HG02642 (cell line): ENCODE data around the gene PLCL1.

Experiments used
- ATAC-seq: cut with Tn5 transposase; IDR thresholded peaks from one replicate; pipeline ENCODE4 v1.9.1; 2021; ENCODE audit warnings: mild to moderate bottlenecking; ENCODE audit not compliant: unreplicated experiment, poor library complexity

The PLCL1 gene

GRCh38 chr2:198033626-198034025 is 229.2 kb downstream of the PLCL1 start:
- no peak for ATAC-seq

GRCh38 chr2:198036029-198036879 is 231.9 kb downstream of the PLCL1 start:
- ATAC-seq: no peak

- no peak for ATAC-seq
Measured at GRCh38 chr2:198040835-198041234, 236.4 kb downstream of the PLCL1 start.

- peak; percentile 61 for ATAC-seq
Measured at GRCh38 chr2:198042189-198042588, 237.8 kb downstream of the PLCL1 start.

- no peak for ATAC-seq
Measured at GRCh38 chr2:198044777-198045176, 240.4 kb downstream of the PLCL1 start.

- ATAC-seq: no peak
Measured at GRCh38 chr2:198045227-198045626, 240.8 kb downstream of the PLCL1 start.

- no peak for ATAC-seq
Measured at GRCh38 chr2:198052741-198053140, 248.3 kb downstream of the PLCL1 start.

- no peak for ATAC-seq
Measured at GRCh38 chr2:198053148-198053547, 248.8 kb downstream of the PLCL1 start.

- no peak for ATAC-seq
Measured at GRCh38 chr2:198053776-198054175, 249.4 kb downstream of the PLCL1 start.

GRCh38 chr2:198054299-198054698 is 249.9 kb downstream of the PLCL1 start:
- ATAC-seq: peak; percentile 80

- no peak for ATAC-seq
Measured at GRCh38 chr2:198055716-198056115, 251.3 kb downstream of the PLCL1 start.

GRCh38 chr2:198056836-198057235 is 252.4 kb downstream of the PLCL1 start:
- no peak for ATAC-seq

GRCh38 chr2:198059800-198060199 is 255.4 kb downstream of the PLCL1 start:
- ATAC-seq: no peak

GRCh38 chr2:198060277-198060676 is 255.9 kb downstream of the PLCL1 start:
- ATAC-seq: no peak

- ATAC-seq: no peak
Measured at GRCh38 chr2:198062826-198063225, 258.4 kb downstream of the PLCL1 start.

GRCh38 chr2:198063242-198063641 is 258.8 kb downstream of the PLCL1 start:
- ATAC-seq: no peak

GRCh38 chr2:198065322-198065721 is 260.9 kb downstream of the PLCL1 start:
- ATAC-seq: no peak

- ATAC-seq: no peak
Measured at GRCh38 chr2:198066597-198066996, 262.2 kb downstream of the PLCL1 start.

GRCh38 chr2:198072655-198073054 is 268.3 kb downstream of the PLCL1 start:
- ATAC-seq: no peak

- ATAC-seq: no peak
Measured at GRCh38 chr2:198073253-198073652, 268.9 kb downstream of the PLCL1 start.

GRCh38 chr2:198077477-198077876 is 273.1 kb downstream of the PLCL1 start:
- ATAC-seq: no peak
